ENCODE measurements around the gene ASB18. TPM values are rescaled to one million over a fixed set of nuclear protein-coding genes. Genes with fewer than 3 reads are reported as not detected.

Gene ASB18
- total and polyA plus RNA-seq, 10 of the 15 experiments (the other 5 are each of a cell fraction or from before 2014, with no cell fraction given): not detected

DNA sequence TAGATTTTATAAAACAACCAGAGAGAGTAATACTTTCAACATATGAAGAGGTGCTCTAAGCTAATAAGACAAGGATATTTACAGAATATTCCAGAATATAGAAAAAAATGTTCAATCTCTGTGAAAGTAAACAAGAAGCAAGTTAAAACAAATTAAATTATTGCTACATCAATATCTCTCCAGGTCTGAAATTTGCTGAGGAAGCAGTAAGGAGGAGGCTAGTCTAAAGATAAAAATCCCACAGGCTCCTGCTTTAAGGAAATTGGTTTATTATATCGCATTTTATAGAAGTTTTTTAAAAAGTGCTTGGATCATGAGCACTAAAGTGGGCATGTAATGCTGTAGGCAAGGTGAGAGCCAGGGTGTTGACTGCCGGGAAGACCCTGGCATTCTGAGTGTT lies 39.7 kb upstream of the ASB18 start:
- Histone ChIP-seq H3K27me3 (replicated peaks in 1 of 2; ENCODE audit: control insufficient read depth in 2 of 2, insufficient read depth in 2 of 2, low read length in 1 of 2) (no peaks in the 10 kb centered on the region; a peak in 1 of 4 replicates), H3K79me2 (ENCODE audit: control insufficient read depth, insufficient read depth, low read length) (no peaks in the 10 kb centered on the region), H3K9me3 (replicated peaks; ENCODE audit: control insufficient read depth, insufficient read depth, low read length) (no peaks in the 10 kb centered on the region), H2AFZ (ENCODE audit: control insufficient read depth, low read depth, low read length) (no peak overlapping the region), H3K27ac (ENCODE audit: control insufficient read depth, insufficient read depth) (no peak overlapping the region), H3K4me2 (ENCODE audit: control insufficient read depth, insufficient read depth) (no peak overlapping the region), H3K36me3 (ENCODE audit: control insufficient read depth in 2 of 2, insufficient read depth in 2 of 2, low read length in 1 of 2) (no peaks in the 10 kb centered on the region), H3K4me3 (no peak overlapping the region), H3K9ac (ENCODE audit: control insufficient read depth, insufficient read depth, low read length) (no peak overlapping the region), H3K4me1 (ENCODE audit: control insufficient read depth, insufficient read depth, low read length) (no peaks in the 10 kb centered on the region), H4K20me1 (ENCODE audit: control insufficient read depth, insufficient read depth) (no peaks in the 10 kb centered on the region)
- no peak for FAIRE-seq
- ChIA-PET RAD21 (ENCODE audit: unreplicated experiment) (no interaction called here), POLR2A (no interaction called here), CTCF (no interaction called here), SMC1A (ENCODE audit: uncharacterized antibody, unreplicated experiment) (no interaction called here)
- no TSS peak for BruUV-seq (replicated peaks)
- no peak for DNase-seq (ENCODE audit: low read depth, low spot score)
- no peak for ATAC-seq
- TF ChIP-seq, protein P1, sequence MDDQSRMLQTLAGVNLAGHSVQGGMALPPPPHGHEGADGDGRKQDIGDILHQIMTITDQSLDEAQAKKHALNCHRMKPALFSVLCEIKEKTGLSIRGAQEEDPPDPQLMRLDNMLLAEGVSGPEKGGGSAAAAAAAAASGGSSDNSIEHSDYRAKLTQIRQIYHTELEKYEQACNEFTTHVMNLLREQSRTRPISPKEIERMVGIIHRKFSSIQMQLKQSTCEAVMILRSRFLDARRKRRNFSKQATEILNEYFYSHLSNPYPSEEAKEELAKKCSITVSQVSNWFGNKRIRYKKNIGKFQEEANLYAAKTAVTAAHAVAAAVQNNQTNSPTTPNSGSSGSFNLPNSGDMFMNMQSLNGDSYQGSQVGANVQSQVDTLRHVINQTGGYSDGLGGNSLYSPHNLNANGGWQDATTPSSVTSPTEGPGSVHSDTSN (IDR thresholded peaks at IDR 0.05; ENCODE audit: insufficient replicate concordance, low read depth, low read length): no peak
- TF ChIP-seq STAT1 (conservative IDR thresholded peaks at IDR 0.05): no peak
- TF ChIP-seq IRF3 (IDR thresholded peaks at IDR 0.05): no peak
- no peak for TF ChIP-seq ZNF24 (IDR thresholded peaks at IDR 0.05)
- TF ChIP-seq TCF3 (IDR thresholded peaks at IDR 0.05; ENCODE audit: borderline replicate concordance, insufficient read depth, low read depth, low read length): no peak
- TF ChIP-seq RAD51 (IDR thresholded peaks at IDR 0.05): no peak
- TF ChIP-seq FOS (IDR thresholded peaks at IDR 0.05; ENCODE audit: borderline replicate concordance, extremely low read depth, insufficient read length): no peak
- in situ Hi-C loops (cut with MboI): no loop called here
- intact Hi-C loops (cut with micrococcal nuclease; ENCODE audit: unreplicated experiment): no loop called here
- WGBS (ENCODE audit: insufficient coverage, insufficient replicate concordance, low lambda C conversion rate, missing lambda C conversion rate): 25% methylated on average over 2 of the region's 2 CpGs

Measured in GM12878 (cell line).